HG02970 (cell line): Measurements from ENCODE around the gene GLIS1.

Experiments used
- ATAC-seq: cut with Tn5 transposase; IDR thresholded peaks from one replicate; pipeline ENCODE4 v1.9.1; 2021; ENCODE audit warnings: mild to moderate bottlenecking, moderate library complexity, moderate number of reproducible peaks; ENCODE audit not compliant: unreplicated experiment, low FRiP score

The GLIS1 gene

GRCh38 chr1:53584777-53585107 is 154.2 kb downstream of the GLIS1 start:
- no peak for ATAC-seq

DNA sequence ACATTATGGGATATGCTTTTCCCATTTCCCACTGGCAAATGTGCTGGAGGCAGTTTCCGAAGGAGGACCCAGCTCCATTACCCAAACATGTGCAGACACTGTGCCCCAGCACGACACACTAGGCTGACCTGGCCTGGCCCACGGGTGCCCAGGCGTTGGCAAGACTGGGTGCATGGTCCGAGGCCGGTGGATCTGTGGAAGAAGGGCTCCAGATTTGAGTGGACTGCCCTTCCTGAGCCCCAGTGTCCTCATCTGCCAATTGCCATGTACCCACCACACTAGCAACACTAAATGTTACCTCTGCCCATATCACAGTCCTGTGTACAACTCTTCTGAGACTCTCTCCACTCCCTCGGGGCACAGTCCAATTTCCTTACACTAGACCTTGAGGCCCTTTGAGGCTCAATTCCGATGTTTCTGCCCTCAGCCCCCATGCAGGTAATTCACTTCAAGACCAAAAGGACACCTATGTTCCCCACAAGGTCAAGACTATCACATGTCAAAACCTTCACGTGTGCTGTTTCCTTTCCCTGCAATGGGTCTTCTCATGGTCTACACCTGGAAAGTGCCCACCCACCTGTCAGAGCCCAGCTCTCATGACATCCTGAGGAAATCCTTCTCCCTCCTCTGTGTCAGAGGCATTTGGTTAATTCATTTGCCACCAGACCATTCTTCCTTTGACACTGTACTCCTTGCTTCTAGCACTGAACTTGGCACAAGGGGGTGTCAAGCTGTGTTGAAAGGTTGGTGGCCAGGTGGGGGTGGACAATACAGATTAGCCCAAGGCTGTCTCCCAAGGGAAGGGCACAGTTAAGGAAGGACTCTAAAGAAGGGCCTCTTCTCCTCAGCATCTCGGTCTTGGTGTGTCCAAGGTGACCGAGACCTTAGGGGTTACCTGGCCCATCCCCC is 154.8 kb downstream of the GLIS1 start:
- ATAC-seq: no peak

GRCh38 chr1:53583021-53583867 is 155.7 kb downstream of the GLIS1 start:
- ATAC-seq: no peak

DNA sequence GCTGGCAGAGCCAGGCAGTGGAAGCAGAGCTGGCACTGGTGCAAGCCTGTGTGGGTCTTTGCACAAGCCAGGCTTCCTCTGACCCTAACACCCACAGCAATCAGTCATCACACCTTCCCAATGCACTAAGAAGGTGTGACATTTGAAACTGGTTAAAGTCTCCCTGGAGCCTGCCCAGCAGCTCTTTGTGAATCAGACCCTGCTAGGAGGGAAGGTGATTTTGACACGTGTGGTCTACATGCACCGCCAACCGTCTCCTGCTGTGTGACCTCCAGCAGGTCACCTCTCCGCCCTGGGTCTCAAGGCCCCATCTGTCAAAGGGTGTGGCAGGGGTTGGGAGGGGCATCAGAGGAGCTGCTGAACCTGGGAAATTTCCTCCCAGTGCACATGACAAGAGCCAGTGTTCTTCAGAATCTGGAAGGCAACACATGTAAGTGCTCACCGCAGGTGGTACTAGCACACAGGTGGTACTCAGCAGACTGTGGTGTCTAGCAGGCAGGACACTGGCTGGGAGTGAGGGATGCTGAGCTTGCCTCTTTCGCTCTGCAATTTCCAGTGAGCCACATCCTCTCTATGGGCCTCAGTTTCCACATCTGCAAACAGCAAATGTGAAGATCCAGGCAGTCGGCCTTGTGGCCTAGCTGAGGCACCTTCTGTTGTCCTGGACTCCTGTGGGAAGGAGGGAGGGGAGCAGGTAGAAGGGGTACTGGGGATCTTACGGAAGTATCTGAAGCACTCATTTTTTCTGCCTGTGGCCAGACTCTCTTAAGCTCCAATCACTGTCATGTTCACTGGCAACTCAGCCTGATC is 156.5 kb downstream of the GLIS1 start:
- ATAC-seq: no peak

GRCh38 chr1:53581476-53581875 is 157.5 kb downstream of the GLIS1 start:
- no peak for ATAC-seq

DNA sequence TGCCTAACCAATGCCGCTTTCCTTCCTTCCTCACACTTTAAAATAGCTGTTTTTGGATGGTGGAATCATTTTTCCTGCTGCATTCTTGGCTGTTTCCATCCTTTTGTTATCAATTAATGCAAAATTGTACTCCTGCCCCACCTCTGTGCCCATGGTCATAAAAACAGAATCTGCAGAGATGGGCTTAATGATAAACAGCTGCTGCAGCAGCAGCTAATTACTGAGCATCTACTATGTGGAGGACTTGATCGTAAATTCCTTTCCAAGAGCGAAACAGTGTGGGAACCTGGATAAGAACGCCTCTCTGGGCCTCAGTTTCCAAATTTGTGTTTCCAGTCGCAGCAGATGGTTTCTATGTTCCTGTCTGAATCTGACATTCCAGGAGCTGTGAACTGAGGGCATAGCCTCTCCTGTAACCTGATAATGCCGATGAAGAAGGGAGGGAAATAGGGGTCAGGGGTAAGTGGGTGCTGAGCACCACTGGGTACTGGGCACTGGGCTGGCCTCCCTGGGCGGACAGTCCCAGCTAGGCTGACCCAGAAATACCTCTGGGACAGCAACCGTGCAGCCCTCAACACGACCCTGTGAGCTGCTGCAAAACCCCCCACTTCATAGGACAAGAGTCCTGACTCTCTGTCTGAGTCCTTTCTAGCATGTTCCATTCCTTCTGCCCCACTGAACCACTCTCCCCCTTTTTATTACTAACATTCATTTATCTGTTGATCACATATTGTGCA is 158.1 kb downstream of the GLIS1 start:
- ATAC-seq: no peak

DNA sequence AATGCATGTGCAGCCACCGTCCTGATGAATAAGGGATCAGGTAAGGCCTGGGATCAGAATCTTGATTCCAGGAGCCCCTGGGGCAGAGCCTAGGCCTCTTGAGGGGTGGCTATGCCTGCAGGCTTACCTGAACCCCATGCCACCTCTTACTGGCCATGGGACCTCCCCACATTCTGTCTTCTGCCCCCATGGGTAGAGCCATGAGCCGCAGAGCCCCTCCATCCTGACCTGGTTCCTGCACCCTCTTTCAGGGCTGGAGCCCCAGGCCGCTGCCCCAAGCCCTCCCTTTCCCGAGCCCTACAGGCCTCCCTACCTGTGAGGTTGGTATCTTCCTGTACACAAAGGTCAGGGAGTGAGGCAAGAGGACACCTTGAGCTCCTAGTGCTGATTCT is 159.0 kb downstream of the GLIS1 start:
- ATAC-seq: no peak

- ATAC-seq: no peak
These were observed 159.5 kb downstream of the GLIS1 start for GRCh38 chr1:53579221-53580008.

- ATAC-seq: no peak
These were observed 160.6 kb downstream of the GLIS1 start for GRCh38 chr1:53578358-53578757.

DNA sequence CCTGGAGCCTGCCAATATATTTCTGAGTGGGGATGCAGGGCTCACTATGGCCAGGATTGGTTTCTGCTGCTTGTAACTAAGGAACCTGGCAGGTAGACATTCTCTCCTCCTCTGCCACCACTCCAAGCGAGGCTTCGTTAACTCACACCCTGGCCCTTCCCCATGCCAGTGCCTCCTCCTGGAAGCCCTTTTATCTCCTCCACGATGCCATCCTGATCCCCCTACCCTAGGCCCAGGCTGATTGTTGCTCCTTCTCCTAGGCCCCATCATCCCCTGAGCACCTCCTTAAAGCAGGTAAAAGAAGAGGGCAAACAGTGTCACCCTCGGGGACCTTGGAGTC is 161.2 kb downstream of the GLIS1 start:
- no peak for ATAC-seq

GRCh38 chr1:53576866-53577760 is 161.9 kb downstream of the GLIS1 start:
- ATAC-seq: no peak

DNA sequence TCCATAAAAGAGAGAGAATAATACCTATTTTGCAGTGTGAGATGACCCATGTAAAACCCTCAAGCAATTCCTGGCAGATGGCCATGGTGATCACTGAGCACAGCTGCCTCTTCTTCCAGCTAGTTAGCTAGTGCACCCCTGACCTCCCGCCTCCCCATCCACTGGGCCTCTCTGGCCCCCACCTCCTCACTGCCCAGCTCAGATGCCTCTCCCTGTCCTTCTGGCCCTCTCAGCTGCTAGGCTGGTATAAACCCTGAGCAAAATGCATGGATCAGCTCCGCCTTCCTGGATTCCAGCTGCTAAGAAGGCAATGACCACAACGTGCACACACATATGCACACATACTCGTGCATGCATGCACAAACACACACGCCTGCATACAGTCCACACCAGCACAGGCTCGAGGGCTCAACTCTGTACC is 162.6 kb downstream of the GLIS1 start:
- ATAC-seq: no peak

DNA sequence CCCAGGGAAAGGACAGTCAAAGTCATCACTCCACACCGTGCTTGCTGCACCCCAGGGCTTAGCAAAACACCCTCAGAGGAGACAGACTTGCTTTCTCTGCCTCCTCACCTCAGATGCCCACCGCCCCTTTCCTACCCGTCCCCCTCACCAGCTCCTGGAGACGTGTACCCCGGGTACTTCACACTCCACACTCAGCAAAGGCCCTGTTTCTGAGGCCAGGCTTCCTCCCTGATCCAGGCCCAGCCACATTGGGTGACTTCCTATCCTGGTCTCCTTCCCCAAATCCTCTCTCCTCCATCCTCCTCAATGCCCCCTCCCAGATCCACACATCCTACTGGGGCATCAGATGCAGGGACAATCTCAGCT is 163.0 kb downstream of the GLIS1 start:
- no peak for ATAC-seq

DNA sequence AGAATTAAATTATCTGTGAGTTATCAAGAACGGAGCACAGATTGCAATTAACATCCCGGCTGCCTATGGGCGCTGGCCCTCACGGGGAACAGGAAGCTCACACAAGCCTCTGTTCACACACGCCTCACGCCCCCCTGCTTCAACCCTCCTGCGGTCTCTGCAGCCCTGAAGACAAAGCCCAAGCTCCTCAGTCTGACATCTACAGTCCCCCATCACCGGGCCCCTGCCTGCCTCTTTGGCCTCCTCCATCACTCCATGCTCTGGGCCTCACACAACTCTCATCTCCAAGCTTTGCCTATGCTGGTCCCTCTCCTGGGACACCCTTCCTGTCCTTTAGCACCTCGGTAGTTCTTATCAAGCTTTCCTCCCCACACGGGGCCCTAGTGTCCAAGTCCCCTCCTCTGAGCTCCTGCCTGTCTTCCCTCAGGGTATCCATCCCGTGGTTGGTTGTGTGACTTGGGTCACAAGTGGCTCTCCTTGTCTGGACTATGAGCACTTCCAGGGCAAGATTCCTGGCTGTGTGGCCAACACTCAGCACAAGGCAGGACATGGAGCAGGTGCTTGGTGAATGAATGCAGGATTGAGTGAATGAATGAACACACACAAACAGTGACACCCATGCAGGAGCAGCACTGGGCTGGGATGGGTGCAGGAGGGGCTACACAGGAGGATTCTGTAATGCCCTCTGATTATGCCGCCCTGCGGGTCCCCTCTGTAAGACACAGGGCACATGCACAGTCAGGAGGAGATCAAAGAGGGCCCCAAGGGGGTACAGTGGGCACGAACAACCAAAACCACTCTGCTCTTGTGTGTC is 163.6 kb downstream of the GLIS1 start:
- ATAC-seq: no peak

GRCh38 chr1:53574621-53575020 is 164.3 kb downstream of the GLIS1 start:
- no peak for ATAC-seq

- ATAC-seq: no peak
These were observed 165.0 kb downstream of the GLIS1 start for GRCh38 chr1:53573931-53574330.

DNA sequence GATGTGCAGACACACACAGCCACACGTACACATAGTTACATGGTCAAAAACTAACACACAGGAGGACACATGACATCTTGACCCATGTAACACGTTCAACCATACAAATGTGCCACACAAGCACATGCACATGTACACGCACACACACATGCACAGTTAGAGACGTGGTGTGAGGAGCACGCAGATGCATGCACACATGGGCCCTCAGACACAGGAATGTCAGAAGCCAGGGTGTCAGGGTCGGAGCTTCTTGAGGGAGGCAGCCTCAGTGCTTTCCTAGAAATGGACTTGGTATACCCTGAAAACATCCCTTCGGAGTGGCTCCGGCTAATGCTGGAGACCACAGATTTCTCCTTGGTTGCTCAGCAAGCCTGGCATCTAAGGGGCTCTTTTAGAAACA is 165.4 kb downstream of the GLIS1 start:
- ATAC-seq: no peak

- no peak for ATAC-seq
These were observed 166.2 kb downstream of the GLIS1 start for GRCh38 chr1:53572815-53573173.
